ENCODE measurements around the gene PLXNC1. TPM values are rescaled to one million over a fixed set of nuclear protein-coding genes. Genes with fewer than 3 reads are reported as not detected.
A peak's percentile ranks its signal among the peaks of the same experiment; 100 is the strongest.

Gene PLXNC1
- total RNA-seq, 6 donors from 2014 or later, result 14.1 to 51.3 (median 24.6) TPM

GRCh38 chr12:94297096-94297699 lies 148.8 kb downstream of the PLXNC1 start:
- Histone ChIP-seq H3K9me3 (no peaks in the 10 kb centered on the region), H3K27ac (no peak overlapping the region), H3K27me3 (no peaks in the 10 kb centered on the region), H3K4me1 (peaks cover 0 to 12% (median 5%) of the 10 kb centered on the region in 4 donors), H3K4me3 (no peak overlapping the region), H3K36me3 (peaks cover 0 to 14% (median 0%) of the 10 kb centered on the region in 4 donors)
- TF ChIP-seq POLR2AphosphoS5 (IDR thresholded peaks at IDR 0.05) (no peak), CTCF (IDR thresholded peaks at IDR 0.05) (no peak), POLR2A (IDR thresholded peaks at IDR 0.05) (no peak), EP300 (IDR thresholded peaks at IDR 0.05) (no peak)
- ATAC-seq (ENCODE audit: low FRiP score in 2 of 2) (no peak), DNase-seq (no peak)
- 93 to 96% methylated on average over 6 of the region's 6 CpGs for WGBS, 2 donors

GRCh38 chr12:94297876-94298505 lies 149.6 kb downstream of the PLXNC1 start:
- H3K9me3 ChIP-seq, result no peaks in the 10 kb centered on the region
- TF ChIP-seq EP300 (IDR thresholded peaks at IDR 0.05), result no peak
- DNase-seq (no peak), ATAC-seq (ENCODE audit: low FRiP score in 2 of 2) (no peak)
- H3K27me3 ChIP-seq, result no peaks in the 10 kb centered on the region
- peaks cover 0 to 12% (median 5%) of the 10 kb centered on the region in 4 donors for H3K4me1 ChIP-seq
- peak overlapping the region in 1 of 4 donors; percentile 14 for H3K27ac ChIP-seq
- 95 to 97% methylated on average over 2 of the region's 2 CpGs for WGBS, 2 donors
- no peak overlapping the region for H3K4me3 ChIP-seq
- H3K36me3 ChIP-seq, result peaks cover 0 to 14% (median 0%) of the 10 kb centered on the region in 4 donors

- no peak for DNase-seq
- no peak for TF ChIP-seq CTCF (IDR thresholded peaks at IDR 0.05)
- TF ChIP-seq POLR2A (IDR thresholded peaks at IDR 0.05), result no peak
- TF ChIP-seq POLR2AphosphoS5 (IDR thresholded peaks at IDR 0.05), result no peak
- no peak for TF ChIP-seq EP300 (IDR thresholded peaks at IDR 0.05)
- Histone ChIP-seq H3K27me3 (no peaks in the 10 kb centered on the region), H3K4me3 (no peak overlapping the region), H3K4me1 (peaks cover 8 to 17% (median 13%) of the 10 kb centered on the region in 4 donors), H3K27ac (no peak overlapping the region), H3K9me3 (no peaks in the 10 kb centered on the region), H3K36me3 (peaks cover 0 to 24% (median 0%) of the 10 kb centered on the region in 4 donors)
- WGBS, 2 donors, result 86 to 94% methylated on average over 1 of the region's 1 CpG
- ATAC-seq (ENCODE audit: low FRiP score in 2 of 2), result no peak
Measured at GRCh38 chr12:94299846-94300245, 151.5 kb downstream of the PLXNC1 start.

GRCh38 chr12:94304012-94304411 lies 155.6 kb downstream of the PLXNC1 start:
- H3K27ac ChIP-seq, result peak overlapping the region in 2 of 4 donors; percentile 22 to 40
- no peak for TF ChIP-seq EP300 (IDR thresholded peaks at IDR 0.05)
- H3K9me3 ChIP-seq, result no peaks in the 10 kb centered on the region
- no peak overlapping the region for H3K4me3 ChIP-seq
- no peak for DNase-seq
- 83 to 86% methylated on average over 1 of the region's 1 CpG for WGBS, 2 donors
- peaks cover 0 to 34% (median 0%) of the 10 kb centered on the region in 4 donors for H3K36me3 ChIP-seq
- H3K4me1 ChIP-seq, result peaks cover 16 to 20% (median 19%) of the 10 kb centered on the region in 4 donors
- H3K27me3 ChIP-seq, result no peaks in the 10 kb centered on the region
- no peak for ATAC-seq (ENCODE audit: low FRiP score in 2 of 2)

DNA sequence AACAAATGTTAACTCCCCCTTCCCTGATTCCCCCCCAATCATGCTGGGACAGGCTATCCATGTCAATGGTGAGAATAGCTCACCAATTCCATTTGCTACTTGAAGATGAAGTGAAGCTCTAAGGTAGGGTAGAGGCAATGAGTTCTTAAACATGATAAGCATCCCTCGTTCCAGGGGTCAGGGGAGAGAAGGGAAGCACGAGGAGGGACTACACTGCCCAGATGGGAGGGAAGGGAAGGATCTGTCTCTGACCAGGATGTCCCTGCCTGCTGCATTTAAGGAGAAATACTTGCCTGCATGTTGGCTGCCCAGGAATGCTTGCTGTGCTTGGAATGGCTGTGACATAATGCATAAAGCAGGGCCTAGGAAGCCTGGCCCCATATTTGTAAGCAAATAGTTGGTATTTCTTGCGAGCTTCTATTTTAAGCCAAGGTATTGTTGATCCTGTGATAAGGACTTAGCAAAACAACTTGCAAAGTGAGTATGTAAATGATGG lies 156.2 kb downstream of the PLXNC1 start:
- no peak for TF ChIP-seq POLR2AphosphoS5 (IDR thresholded peaks at IDR 0.05)
- no peak for TF ChIP-seq POLR2A (IDR thresholded peaks at IDR 0.05)
- TF ChIP-seq EP300 (IDR thresholded peaks at IDR 0.05), result no peak
- no peak for TF ChIP-seq CTCF (IDR thresholded peaks at IDR 0.05)
- DNase-seq (no peak), ATAC-seq (ENCODE audit: low FRiP score in 2 of 2) (peak; percentile 40 to 78)
- Histone ChIP-seq H3K9me3 (no peaks in the 10 kb centered on the region), H3K36me3 (peaks cover 0 to 34% (median 0%) of the 10 kb centered on the region in 4 donors), H3K4me3 (no peak overlapping the region), H3K27me3 (no peaks in the 10 kb centered on the region), H3K27ac (peak overlapping the region; percentile 17 to 58 (median 42)), H3K4me1 (peaks cover 11 to 20% (median 18%) of the 10 kb centered on the region in 4 donors)
- 50 to 56% methylated on average over 3 of the region's 3 CpGs for WGBS, 2 donors

Data from upper lobe of left lung (tissue), 6 donors.